OCI-LY1 (cell line): ENCODE data around the gene CRYL1.

Source experiments
- H2AFZ ChIP-seq: fragments of 200-600 bp; sonication (generic), shearing (Covaris generic); 2 replicates; pipeline ENCODE4 v1.6.0; 2014; ENCODE audit warnings: antibody characterized with exemption, mild to moderate bottlenecking, low read length
- H3F3A ChIP-seq: fragments of 200-600 bp; sonication (generic), shearing (Covaris generic); 2 replicates; pipeline ENCODE4 v1.6.0; 2014; ENCODE audit warnings: mild to moderate bottlenecking, antibody characterized with exemption, low read length, moderate library complexity; ENCODE audit not compliant: insufficient read depth
- H3K27ac ChIP-seq: fragments of 200-600 bp; sonication (generic); 2 replicates; pipeline ENCODE4 v1.5.1; 2014; ENCODE audit warnings: low read length, mixed run types, mild to moderate bottlenecking, low read depth; ENCODE audit not compliant: poor library complexity, severe bottlenecking
- H3K27me3 ChIP-seq: fragments of 200-600 bp; sonication (generic); 2 replicates; pipeline ENCODE4 v1.6.0; 2014; ENCODE audit warnings: antibody characterized with exemption, mild to moderate bottlenecking, low read length, moderate library complexity; ENCODE audit not compliant: insufficient read depth
- H3K36me3 ChIP-seq: fragments of 200-600 bp; sonication (generic); 2 replicates; pipeline ENCODE4 v1.6.1; 2014; ENCODE audit warnings: mild to moderate bottlenecking, antibody characterized with exemption, low read length, moderate library complexity, mixed read lengths; ENCODE audit not compliant: insufficient read depth
- H3K4me1 ChIP-seq: fragments of 200-600 bp; sonication (generic); 2 replicates; pipeline ENCODE4 v1.5.1; 2014; ENCODE audit warnings: mild to moderate bottlenecking, low read length, moderate library complexity; ENCODE audit not compliant: insufficient read depth, severe bottlenecking
- H3K4me2 ChIP-seq: fragments of 200-600 bp; sonication (generic), shearing (Covaris generic); 2 replicates; pipeline ENCODE4 v1.6.1; 2014; ENCODE audit warnings: low read length
- H3K4me3 ChIP-seq: fragments of 200-600 bp; sonication (generic); 2 replicates; pipeline ENCODE4 v1.5.1; 2014; ENCODE audit warnings: low read length, low read depth, mild to moderate bottlenecking, mixed read lengths; ENCODE audit not compliant: poor library complexity, severe bottlenecking
- H3K79me2 ChIP-seq: fragments of 200-600 bp; shearing (Covaris generic); 2 replicates; pipeline ENCODE4 v1.6.1; 2016; ENCODE audit warnings: mixed run types, low read length, mixed read lengths; ENCODE audit not compliant: insufficient read depth
- H3K9ac ChIP-seq: fragments of 200-600 bp; sonication (generic), shearing (Covaris generic); 2 replicates; pipeline ENCODE4 v1.6.1; 2014; ENCODE audit warnings: mild to moderate bottlenecking, low read length, mixed read lengths
- H3K9me2 ChIP-seq: fragments of 200-600 bp; sonication (generic), shearing (Covaris generic); 2 replicates; pipeline ENCODE4 v1.6.1; 2014; ENCODE audit warnings: low read depth, mild to moderate bottlenecking, low read length, mixed read lengths
- H3K9me3 ChIP-seq: fragments of 200-600 bp; shearing (Covaris generic); 2 replicates; pipeline ENCODE4 v1.6.1; 2014; ENCODE audit warnings: low read length, mixed read lengths
- H4K20me1 ChIP-seq: fragments of 200-600 bp; sonication (generic), shearing (Covaris generic); 2 replicates; pipeline ENCODE4 v1.6.0; 2016; ENCODE audit warnings: mild to moderate bottlenecking, low read length; ENCODE audit not compliant: insufficient read depth
- EZH2 ChIP-seq: fragments of 200-600 bp; sonication (generic), shearing (Covaris generic); IDR thresholded peaks from 2 replicates; pipeline ENCODE4 v1.8.0; 2017; ENCODE audit warnings: borderline replicate concordance, mixed run types, mild to moderate bottlenecking, antibody characterized with exemption, low read length, moderate library complexity, mixed read lengths
- TF ChIP-seq, protein P1 (sequence below): fragments of 200-600 bp; sonication (generic), shearing (Covaris generic); IDR thresholded peaks from 2 replicates; pipeline ENCODE4 v1.5.1; 2017; ENCODE audit warnings: mild to moderate bottlenecking, antibody characterized with exemption, low read length, moderate library complexity, mixed read lengths

The CRYL1 gene

DNA sequence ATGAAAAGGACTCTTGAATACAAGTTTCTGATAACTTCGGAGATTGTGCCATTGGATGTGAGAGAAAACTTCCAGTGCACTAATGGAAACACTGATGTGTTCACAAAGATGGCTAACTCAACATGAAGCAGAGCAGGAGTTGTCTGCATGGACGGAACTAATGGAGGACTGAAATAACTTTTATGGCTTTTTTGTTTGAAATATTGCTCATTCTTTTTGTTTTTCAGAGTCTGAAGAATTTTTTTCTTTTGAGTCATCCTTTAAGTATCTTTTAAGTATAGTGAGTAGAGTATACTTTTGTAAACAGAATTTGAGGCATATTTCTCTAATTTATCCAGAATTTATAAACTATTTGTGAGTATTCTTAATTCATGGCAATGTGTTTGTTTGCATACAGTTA lies 25.7 kb downstream of the CRYL1 start:
- no peaks in the 10 kb centered on the region for H3K4me1 ChIP-seq
- no peak overlapping the region for H3K4me2 ChIP-seq
- H4K20me1 ChIP-seq = no peaks in the 10 kb centered on the region
- no peaks in the 10 kb centered on the region; the same call in 1 of the 2 replicates for H3K36me3 ChIP-seq
- H3K9me3 ChIP-seq = peaks cover 7% of the 10 kb centered on the region
- no peaks in the 10 kb centered on the region for H3F3A ChIP-seq
- no peaks in the 10 kb centered on the region for H3K9me2 ChIP-seq
- no peak overlapping the region for H3K9ac ChIP-seq
- no peaks in the 10 kb centered on the region for H3K79me2 ChIP-seq
- H3K4me3 ChIP-seq = no peak overlapping the region
- no peak overlapping the region for H2AFZ ChIP-seq
- no peak for TF ChIP-seq EZH2
- TF ChIP-seq, protein P1, sequence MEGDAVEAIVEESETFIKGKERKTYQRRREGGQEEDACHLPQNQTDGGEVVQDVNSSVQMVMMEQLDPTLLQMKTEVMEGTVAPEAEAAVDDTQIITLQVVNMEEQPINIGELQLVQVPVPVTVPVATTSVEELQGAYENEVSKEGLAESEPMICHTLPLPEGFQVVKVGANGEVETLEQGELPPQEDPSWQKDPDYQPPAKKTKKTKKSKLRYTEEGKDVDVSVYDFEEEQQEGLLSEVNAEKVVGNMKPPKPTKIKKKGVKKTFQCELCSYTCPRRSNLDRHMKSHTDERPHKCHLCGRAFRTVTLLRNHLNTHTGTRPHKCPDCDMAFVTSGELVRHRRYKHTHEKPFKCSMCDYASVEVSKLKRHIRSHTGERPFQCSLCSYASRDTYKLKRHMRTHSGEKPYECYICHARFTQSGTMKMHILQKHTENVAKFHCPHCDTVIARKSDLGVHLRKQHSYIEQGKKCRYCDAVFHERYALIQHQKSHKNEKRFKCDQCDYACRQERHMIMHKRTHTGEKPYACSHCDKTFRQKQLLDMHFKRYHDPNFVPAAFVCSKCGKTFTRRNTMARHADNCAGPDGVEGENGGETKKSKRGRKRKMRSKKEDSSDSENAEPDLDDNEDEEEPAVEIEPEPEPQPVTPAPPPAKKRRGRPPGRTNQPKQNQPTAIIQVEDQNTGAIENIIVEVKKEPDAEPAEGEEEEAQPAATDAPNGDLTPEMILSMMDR = no peak
- no peak overlapping the region for H3K27ac ChIP-seq
- H3K27me3 ChIP-seq = no peaks in the 10 kb centered on the region

DNA sequence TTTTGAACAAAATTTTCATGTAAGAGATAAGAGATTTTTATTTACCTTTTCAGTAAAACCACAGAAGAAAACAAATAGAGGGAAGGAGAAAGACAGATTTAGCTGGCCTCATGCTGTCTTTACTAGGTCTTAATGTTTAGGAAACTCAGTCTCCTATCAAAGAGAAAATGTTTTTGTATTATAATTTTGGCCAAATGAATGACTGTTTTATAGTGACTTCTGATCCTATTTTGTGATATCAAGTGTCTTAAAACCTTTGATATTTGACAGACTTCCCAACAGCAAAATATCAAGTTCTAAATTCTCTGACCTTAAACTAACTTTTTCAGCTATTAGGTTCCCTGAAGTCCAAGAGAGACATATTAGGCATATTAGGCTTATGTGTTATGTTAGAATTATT lies 27.0 kb downstream of the CRYL1 start:
- H3F3A ChIP-seq = no peaks in the 10 kb centered on the region
- H2AFZ ChIP-seq = no peak overlapping the region
- no peak overlapping the region for H3K4me3 ChIP-seq
- no peaks in the 10 kb centered on the region for H3K79me2 ChIP-seq
- no peaks in the 10 kb centered on the region for H3K9me2 ChIP-seq
- H4K20me1 ChIP-seq = no peaks in the 10 kb centered on the region
- H3K27ac ChIP-seq = no peak overlapping the region
- no peaks in the 10 kb centered on the region for H3K27me3 ChIP-seq
- no peak overlapping the region for H3K9ac ChIP-seq
- TF ChIP-seq, protein P1 = no peak
- no peak for TF ChIP-seq EZH2
- H3K9me3 ChIP-seq = peaks cover 7% of the 10 kb centered on the region
- no peaks in the 10 kb centered on the region; the same call in 1 of the 2 replicates for H3K36me3 ChIP-seq
- H3K4me2 ChIP-seq = no peak overlapping the region
- H3K4me1 ChIP-seq = no peaks in the 10 kb centered on the region

DNA sequence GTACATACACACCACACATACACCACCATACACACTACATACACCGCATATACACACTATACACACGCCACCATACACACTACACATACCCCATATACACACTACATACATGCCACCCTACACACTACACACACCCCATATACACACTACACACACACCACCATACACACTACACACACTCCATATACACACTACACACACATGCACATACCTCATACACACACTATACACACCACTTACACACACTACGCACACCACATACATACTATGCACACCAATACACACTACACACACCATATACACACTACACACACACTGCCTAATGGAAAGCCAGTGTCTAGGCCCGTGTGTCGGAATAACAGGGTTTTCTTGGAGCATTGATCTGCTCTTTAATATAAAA lies 27.5 kb downstream of the CRYL1 start:
- H3K27ac ChIP-seq = no peak overlapping the region
- no peaks in the 10 kb centered on the region for H3K4me1 ChIP-seq
- no peak overlapping the region for H3K9ac ChIP-seq
- no peak overlapping the region for H3K4me3 ChIP-seq
- H4K20me1 ChIP-seq = no peaks in the 10 kb centered on the region
- H3K79me2 ChIP-seq = no peaks in the 10 kb centered on the region
- H3F3A ChIP-seq = no peaks in the 10 kb centered on the region
- TF ChIP-seq EZH2 = no peak
- TF ChIP-seq, protein P1 = no peak
- peaks cover 7% of the 10 kb centered on the region for H3K9me3 ChIP-seq
- no peak overlapping the region for H2AFZ ChIP-seq
- H3K27me3 ChIP-seq = no peaks in the 10 kb centered on the region
- no peaks in the 10 kb centered on the region for H3K9me2 ChIP-seq
- no peak overlapping the region for H3K4me2 ChIP-seq
- H3K36me3 ChIP-seq = no peaks in the 10 kb centered on the region; the same call in 1 of the 2 replicates
